Neural crest cell (in vitro differentiated cells): ENCODE measurements around the gene AFAP1. TPM values are rescaled to one million over a fixed set of nuclear protein-coding genes. Genes with fewer than 3 reads are reported as not detected.

ENCODE experiments used
- DNase-seq: peaks from one replicate; pipeline ENCODE4 v3.0.0; 2021; ENCODE audit warnings: low read depth, mixed read lengths, low spot score
- H3K27ac Mint-ChIP-seq: one replicate; pipeline ENCODE4 v1.8.0; 2021; ENCODE audit warnings: mild to moderate bottlenecking, mixed read lengths; ENCODE audit not compliant: unreplicated experiment
- H3K27me3 Mint-ChIP-seq: 2 replicates; pipeline ENCODE4 v1.8.0; 2021; ENCODE audit warnings: low read depth, mild to moderate bottlenecking, mixed read lengths
- H3K36me3 Mint-ChIP-seq: 2 replicates; pipeline ENCODE4 v1.8.0; 2021; ENCODE audit warnings: low read depth, mild to moderate bottlenecking, mixed read lengths
- H3K4me1 Mint-ChIP-seq: 2 replicates; pipeline ENCODE4 v1.8.0; 2021; ENCODE audit warnings: mixed read lengths
- H3K4me3 Mint-ChIP-seq: one replicate; pipeline ENCODE4 v1.8.0; 2021; ENCODE audit warnings: mild to moderate bottlenecking, mixed read lengths
- H3K9me3 Mint-ChIP-seq: 2 replicates; pipeline ENCODE4 v1.8.0; 2021; ENCODE audit warnings: mixed read lengths
- total RNA-seq: library from RNA; stranded (reverse); gene quantifications from 2 replicates; pipeline ENCODE4 v1.2.1, GENCODE V29; 2021
- TF ChIP-seq, protein P1 (sequence below): fragments of 200-600 bp; sonication (generic); conservative IDR thresholded peaks from 2 replicates; pipeline ENCODE4 v1.5.0; 2021; ENCODE audit warnings: antibody characterized with exemption, mild to moderate bottlenecking

Gene AFAP1
- total RNA-seq, 1 donor from 2014 or later: 28.1 TPM

DNA sequence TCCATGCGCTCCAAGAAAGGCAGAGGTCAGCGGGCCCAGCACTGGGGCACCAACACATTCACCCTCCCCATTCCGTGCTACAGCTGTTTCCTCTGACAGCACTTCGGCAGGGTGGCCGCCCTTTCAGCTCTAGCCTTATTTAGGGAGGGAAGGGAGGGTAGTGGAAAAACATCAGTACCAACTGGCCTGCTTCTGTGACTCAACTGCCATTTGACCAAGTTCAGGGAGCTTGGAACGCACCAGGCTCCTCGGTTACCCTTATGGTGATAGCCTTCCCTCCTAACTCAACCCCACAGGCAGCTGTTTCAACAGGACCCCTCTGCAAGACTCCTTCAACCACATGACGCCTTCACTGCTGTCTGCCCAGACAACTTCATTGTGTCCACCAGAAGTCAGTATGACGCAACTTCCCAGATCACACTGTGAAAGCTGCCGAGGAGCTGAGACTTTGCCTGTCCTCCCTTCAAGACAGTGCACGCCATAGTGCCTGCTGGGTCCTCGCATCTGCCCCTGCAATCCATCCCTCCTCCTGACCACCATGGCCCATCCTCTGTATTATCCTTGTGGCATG lies 132.2 kb downstream of the AFAP1 start:
- Mint-ChIP-seq H3K27me3 (no peaks in the 10 kb centered on the region), H3K4me3 (no peak overlapping the region), H3K9me3 (no peaks in the 10 kb centered on the region), H3K36me3 (peaks cover 8% of the 10 kb centered on the region), H3K4me1 (peaks cover 52% of the 10 kb centered on the region), H3K27ac (peak overlapping the region; percentile 97)
- no peak for DNase-seq
- TF ChIP-seq, protein P1, sequence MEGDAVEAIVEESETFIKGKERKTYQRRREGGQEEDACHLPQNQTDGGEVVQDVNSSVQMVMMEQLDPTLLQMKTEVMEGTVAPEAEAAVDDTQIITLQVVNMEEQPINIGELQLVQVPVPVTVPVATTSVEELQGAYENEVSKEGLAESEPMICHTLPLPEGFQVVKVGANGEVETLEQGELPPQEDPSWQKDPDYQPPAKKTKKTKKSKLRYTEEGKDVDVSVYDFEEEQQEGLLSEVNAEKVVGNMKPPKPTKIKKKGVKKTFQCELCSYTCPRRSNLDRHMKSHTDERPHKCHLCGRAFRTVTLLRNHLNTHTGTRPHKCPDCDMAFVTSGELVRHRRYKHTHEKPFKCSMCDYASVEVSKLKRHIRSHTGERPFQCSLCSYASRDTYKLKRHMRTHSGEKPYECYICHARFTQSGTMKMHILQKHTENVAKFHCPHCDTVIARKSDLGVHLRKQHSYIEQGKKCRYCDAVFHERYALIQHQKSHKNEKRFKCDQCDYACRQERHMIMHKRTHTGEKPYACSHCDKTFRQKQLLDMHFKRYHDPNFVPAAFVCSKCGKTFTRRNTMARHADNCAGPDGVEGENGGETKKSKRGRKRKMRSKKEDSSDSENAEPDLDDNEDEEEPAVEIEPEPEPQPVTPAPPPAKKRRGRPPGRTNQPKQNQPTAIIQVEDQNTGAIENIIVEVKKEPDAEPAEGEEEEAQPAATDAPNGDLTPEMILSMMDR: no peak

DNA sequence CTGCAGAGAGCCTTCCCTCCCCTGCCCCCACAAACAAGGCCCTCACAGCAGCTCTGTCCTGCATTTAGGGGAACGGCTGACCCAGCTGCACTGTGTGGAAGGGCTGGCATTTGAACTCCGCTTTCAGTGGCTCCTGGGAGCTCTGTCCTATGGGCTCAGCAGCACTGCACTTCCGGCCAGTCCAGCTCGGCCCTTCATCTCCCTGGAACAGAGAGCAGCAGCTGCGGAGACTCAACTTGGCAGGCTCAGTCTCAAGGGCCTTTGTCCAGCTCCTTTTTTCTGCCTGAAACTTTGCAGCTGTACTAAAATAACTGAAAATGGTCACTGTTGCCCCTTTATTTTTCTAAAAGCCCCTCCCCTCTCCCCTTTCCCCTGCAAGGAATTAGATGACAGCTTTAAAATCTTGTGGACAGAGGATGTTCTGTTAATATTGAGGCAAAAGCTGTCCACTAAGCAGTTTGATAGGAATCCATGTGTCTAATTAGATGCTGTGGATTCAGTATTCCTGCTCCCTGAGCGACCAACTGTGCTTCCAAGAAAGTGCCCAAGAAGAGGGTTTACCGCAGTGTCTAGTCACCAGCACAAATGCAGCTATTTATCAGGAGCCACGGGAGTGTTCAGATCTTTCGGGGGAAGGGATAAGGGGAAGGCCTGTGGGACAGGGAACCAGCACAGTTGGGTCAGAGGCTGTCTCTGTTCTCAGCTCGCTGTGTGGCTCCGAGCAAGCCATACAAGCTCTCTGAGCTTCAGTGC lies 133.1 kb downstream of the AFAP1 start:
- DNase-seq: peak; percentile 39
- Mint-ChIP-seq H3K27me3 (no peaks in the 10 kb centered on the region), H3K27ac (peak overlapping the region; percentile 97), H3K36me3 (peaks cover 8% of the 10 kb centered on the region), H3K9me3 (no peaks in the 10 kb centered on the region), H3K4me1 (peaks cover 51% of the 10 kb centered on the region), H3K4me3 (peak overlapping the region; percentile 31)
- TF ChIP-seq, protein P1: no peak

DNA sequence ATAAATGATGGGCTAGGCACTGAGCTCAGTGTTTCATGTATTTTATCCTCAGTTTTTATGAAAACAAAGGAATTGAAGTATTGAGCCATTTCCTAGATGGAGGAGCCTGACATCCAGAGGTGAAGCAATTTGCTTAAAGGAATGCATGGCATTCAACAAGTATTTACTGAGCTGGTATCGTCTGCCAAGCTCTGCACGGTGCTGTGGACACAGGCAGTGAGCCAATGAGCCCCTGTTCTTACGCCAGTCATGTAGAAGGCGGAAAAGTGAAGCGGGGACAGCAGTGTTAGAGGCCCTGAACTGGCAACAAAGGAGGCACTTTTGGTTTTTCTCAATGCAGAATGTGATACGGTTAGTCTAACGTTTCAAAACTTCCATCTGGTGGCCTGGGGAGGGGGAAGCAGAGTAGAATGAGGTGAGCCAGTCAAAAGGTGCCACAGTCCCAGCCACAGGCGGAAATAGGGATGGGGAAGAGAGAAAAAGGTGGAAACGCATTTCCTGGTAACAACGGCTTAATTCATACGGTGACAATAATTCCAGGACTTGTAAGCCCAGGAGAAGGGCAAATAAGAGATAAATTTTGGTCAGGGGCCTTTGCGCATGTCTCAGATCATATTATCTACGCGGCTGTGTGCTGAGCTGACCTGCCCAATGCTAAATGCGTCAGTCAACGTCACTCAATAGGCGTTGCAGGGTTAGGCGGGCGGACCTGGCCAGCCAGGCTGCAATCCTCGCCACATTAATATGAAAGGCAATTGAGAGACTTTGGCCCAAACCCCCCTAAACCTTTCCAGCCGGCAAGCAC lies 133.9 kb downstream of the AFAP1 start:
- Mint-ChIP-seq H3K36me3 (peaks cover 8% of the 10 kb centered on the region), H3K27ac (peak overlapping the region; percentile 97), H3K4me3 (peak overlapping the region; percentile 3), H3K4me1 (peaks cover 51% of the 10 kb centered on the region), H3K27me3 (no peaks in the 10 kb centered on the region), H3K9me3 (no peaks in the 10 kb centered on the region)
- no peak for DNase-seq
- TF ChIP-seq, protein P1: no peak

DNA sequence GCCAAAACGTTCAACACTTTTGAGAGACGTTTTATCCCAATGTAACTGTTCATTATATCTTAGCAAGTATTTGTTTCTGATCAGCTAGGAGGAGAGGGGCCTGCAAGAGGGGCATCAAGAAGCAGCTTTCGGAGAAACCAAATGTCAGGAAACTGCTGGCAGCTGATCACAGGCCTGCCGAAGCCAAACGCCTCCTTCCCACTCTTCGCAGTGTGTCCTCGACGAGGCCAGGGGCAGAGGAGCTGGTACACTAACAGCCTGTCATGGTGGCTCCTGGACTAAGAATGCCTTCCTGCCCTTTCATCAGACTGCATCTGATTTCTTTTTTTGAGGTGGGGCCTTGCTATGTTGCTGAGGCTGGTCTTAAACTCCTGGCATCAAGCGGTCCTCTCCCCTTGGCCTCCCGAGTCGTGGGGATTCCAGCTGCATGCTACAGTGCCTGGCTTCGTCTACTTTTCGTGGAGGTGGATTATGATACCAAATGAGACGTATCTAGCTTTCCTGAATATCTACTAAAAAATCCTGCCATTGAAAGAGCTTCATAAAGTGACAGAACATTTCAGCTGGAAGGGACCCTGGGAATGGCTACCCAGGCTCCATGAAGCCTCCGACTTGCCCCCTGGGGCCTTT lies 134.8 kb downstream of the AFAP1 start:
- Mint-ChIP-seq H3K27ac (peak overlapping the region; percentile 29), H3K36me3 (peaks cover 7% of the 10 kb centered on the region), H3K9me3 (no peaks in the 10 kb centered on the region), H3K4me1 (peaks cover 51% of the 10 kb centered on the region), H3K4me3 (no peak overlapping the region), H3K27me3 (no peaks in the 10 kb centered on the region)
- TF ChIP-seq, protein P1: no peak
- DNase-seq: no peak

DNA sequence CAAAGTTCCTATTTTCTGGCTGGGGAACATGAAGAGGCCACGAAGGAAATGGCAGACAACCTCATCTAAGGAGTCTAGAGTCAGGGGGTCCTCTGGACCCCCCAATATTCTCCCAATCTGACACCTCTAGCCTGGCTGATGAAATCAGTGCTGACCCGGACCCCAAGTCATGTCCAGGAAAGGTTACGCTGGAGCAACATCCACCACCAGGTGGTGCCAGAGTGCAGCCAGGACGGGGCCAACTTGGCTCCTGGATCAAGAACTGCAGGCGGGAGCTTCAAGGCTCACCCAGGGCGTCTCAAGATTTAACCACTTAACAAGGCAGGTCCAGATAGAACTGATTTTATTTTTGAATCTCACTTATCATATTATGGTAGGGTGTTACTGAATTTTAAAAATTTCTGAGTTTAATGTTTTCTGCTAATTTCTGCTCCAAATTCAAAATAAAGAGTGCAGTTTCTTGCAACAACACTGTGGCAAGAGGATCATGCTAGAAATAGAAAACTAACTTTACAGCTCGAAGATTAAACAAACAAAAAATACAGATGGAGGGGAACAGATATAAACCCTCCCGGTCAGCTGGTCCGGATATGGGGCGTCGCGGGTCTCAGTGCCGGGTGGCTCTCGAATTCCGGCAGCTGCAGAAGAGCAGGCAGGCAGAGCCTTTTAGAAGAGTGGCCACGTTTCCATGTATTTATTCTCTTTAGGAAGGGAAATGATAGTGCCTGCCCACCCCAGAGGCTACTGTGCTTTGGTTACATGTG lies 135.5 kb downstream of the AFAP1 start:
- TF ChIP-seq, protein P1: peak; percentile 91
- no peaks in the 10 kb centered on the region for H3K9me3 Mint-ChIP-seq
- no peak overlapping the region for H3K27ac Mint-ChIP-seq
- H3K36me3 Mint-ChIP-seq: peaks cover 8% of the 10 kb centered on the region
- peak; percentile 94 for DNase-seq
- no peak overlapping the region for H3K4me3 Mint-ChIP-seq
- peaks cover 51% of the 10 kb centered on the region for H3K4me1 Mint-ChIP-seq
- no peaks in the 10 kb centered on the region for H3K27me3 Mint-ChIP-seq
